HG03432 (cell line): ENCODE data around the gene SLC22A17.
A peak's percentile ranks its signal among the peaks of the same experiment; 100 is the strongest.

Experiments used
- ATAC-seq: cut with Tn5 transposase; IDR thresholded peaks from one replicate; pipeline ENCODE4 v1.9.1; 2021; ENCODE audit warnings: mild to moderate bottlenecking, moderate library complexity; ENCODE audit not compliant: unreplicated experiment

Gene SLC22A17

DNA sequence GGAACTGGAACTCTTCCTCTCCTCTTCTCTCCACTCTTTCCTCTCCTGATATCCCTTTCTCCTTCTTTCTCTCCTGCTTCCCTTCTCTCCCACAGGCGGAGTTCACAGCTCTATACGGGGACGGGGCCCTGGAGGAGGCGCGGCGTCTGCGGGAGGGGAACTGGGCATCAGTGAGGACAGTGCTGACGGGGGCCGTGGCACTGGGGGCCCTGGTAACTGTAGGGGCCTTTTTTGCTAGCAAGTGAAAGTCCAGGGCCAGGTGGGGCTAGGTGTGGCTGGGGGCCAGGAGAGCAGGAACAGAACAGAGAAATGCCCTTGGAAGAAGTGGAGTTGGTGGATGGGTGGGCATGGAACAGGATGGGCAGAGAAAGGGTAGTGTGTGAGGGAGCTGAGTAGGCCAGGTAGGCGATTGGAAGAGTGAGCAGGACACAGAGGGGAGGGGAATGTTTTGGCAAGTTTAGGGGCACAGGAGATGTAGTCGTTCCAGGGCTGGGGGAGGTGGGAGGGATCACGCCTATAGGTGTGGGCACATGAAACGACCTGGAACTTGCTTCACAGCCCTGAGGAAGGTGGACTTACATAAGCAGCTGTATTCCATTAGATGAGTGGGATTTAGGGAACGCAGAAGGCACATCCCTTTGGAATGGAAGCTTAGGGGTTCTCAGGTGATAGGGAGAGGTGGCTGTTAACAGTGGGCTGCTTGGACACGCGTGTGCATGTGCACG is 43.8 kb downstream of the SLC22A17 start:
- ATAC-seq, result no peak

DNA sequence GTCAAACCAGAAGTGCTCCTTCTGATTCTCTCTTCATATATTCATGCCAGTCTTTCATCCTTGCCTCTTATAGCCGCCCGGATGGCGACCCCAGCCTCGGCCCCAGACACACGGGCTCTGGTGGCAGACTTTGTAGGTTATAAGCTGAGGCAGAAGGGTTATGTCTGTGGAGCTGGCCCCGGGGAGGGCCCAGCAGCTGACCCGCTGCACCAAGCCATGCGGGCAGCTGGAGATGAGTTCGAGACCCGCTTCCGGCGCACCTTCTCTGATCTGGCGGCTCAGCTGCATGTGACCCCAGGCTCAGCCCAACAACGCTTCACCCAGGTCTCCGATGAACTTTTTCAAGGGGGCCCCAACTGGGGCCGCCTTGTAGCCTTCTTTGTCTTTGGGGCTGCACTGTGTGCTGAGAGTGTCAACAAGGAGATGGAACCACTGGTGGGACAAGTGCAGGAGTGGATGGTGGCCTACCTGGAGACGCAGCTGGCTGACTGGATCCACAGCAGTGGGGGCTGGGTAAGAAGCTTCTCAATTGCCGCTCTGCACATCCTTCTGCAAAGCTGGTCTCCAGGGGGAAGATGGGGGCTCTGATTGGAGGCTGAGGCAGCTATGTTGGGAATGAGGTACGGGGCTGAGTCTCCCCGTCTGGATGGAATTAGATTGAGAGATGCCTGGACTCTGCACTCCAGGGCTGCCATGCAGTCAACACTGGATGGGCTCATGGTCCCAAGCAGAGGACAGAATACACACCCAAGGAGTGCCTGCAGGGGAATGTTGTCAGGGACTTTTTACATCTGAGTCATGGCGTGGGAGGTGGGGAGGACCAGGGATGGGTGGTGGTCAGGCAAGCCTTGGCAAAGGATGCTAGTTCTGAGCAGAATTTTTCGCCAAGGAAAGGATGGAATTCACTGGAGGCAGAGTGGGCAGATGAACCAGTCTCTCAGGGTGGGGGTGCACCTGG is 44.7 kb downstream of the SLC22A17 start:
- ATAC-seq, result no peak

DNA sequence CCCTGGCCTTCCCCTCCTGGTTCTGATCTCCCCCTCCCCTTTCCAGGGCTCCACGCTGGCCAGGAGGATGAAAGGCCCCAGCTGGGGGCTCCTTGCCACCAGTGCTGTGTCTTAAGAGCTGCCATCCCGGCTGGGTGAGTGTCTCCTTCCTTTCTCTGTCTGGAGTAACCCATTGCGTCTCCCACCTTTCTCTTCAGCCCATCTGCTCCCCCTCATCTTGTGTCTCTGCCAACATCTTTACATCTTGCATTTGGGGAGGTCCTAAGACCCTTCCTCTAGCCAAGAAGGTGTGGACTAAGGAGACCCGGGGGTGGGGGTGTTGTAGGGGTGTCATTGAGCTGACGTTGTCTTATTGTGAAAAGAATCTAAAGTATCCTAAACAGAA is 45.5 kb downstream of the SLC22A17 start:
- ATAC-seq, result no peak

DNA sequence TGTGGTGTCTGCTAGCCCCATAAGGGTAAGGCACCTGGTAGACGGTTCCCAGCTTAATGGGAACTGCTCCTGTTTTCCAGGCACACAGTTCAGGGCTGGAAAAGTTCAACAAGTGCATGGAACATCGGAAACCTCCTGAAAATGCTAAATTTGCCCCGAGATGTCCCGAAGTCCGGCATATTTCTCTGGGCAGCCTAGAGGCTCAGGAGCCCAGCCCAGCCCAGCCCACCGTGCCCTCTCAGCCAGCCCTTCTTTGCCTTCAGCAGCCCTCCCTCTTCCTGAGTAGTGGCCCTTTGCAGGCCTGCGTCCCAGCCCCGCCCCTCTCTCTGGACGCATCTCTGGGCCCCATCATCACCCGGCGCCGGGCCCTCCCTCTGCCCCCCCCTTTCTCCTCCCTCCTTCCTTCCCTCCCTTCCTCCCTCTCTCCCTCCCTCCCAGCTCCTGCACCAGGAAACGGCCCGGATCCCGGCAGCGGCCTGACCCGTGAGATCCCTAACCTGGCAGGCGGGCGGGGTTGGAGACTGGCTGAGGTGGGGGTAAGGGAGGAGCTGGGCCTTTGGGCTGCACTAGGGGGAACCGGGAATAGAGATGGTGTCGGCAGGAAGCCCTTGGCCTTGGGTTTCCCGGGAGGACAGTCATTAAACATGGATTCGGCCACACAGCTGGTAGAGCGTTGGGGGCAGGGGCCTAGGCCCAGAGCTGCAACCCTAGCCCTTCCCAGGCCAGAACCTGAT is 46.1 kb downstream of the SLC22A17 start, which contains the start of gene BCL2L2:
Gene BCL2L2, plus strand, starts transcription at position 422 of the 734 bp plus-strand sequence. CDS start 935 bp downstream, outside the sequence.
- no peak for ATAC-seq

DNA sequence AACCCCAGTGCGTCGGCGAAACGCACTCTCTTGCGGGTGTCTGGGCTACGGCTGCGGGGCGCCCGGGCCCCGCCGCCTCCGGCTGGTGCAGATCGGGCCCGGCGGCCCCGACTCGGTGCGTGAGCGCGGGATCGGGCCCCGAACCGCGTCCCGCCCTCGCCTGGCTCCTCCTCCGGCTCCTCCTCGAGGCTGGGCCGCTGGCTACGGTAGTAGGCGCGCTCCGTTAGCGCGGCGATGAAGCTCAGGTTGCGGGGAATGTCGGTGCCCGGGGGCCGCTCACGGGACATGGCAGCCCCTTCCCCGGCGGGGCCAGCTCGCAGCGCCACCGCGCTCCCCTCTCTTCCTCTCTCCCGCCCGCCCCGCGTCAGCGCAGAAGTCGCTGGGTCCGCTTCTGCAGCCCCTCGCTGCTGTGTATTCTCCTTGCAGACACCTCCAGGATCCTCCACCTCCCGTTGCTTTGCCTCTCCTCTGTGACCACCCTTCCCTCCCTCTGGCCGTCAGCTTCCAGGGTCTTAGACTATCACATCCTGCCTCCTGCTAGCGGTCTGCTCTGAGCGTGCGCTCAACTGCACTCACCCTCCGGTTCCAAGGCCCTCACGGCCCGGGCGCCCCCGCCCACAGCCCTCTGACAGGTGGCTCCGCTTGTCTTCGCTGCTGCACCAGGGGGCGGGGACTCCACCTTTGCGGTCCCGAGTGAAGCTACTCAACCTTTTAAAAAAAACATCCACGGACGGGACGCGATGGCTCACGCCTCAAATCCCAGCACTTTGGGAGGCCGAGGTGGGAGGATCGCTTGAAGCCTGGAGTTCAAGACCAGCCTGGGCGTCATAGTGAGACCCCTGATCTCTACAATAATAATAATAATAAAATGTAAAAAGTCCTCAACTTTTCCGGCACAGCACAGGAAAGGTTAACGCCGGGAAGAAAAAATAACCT is 50.1 kb downstream of the SLC22A17 start, which contains the start of gene PPP1R3E:
Gene PPP1R3E, minus strand, starts transcription at position 570 of the 936 bp plus-strand sequence. Its CDS starts 283 bp downstream, at position 287.
- peak; percentile 38 for ATAC-seq

DNA sequence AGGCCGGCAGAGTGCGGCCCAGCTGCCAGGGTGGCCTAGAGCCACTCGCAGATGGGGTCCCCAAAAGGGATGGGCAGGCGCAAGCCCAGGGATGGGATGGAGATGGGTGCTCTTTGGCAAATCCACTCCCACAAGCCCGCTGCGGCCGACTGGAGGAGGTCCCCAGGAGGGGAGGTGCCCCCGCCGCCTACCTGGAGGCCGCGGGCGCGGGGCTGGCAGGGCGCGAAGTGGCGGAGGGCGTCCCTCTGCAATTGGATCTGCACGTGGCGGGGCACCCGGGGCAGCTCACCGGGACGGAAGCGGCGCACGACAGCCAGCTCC is 50.8 kb downstream of the SLC22A17 start:
- peak; percentile 16 for ATAC-seq

DNA sequence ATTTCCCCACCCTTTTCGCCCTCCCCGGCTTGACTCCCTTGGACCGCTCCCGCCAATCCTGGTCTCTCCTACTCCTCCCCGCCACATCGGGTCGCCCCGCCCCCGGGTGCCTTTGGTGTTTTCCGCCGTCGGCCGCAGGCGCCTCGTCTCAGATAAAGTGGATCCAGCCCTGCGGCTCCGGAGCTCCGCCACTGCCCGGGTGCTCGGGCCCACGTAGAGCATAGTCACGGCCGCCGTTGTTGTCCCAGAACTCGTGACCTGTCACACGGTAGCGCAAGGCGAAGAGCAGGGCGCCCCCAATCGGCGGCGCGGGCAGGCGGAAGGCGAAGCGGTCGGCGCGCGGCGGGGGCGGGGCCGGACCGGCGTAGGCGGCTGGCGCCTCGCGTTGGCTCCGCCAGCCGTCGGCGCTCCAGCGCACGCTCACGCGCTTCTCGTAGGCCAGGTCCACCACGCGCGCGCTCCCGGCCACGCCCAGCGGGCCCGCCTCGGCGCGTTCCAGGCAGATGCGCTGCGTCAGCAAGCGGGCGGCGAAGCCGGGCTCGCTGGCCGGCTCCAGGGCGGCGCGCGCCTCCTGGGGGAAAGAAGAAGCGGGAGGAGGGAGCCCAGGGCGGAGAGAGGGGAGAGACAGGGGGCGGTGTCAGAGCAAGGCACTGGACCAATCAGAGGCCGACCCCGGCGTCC is 51.3 kb downstream of the SLC22A17 start:
- ATAC-seq, result peak; percentile 81

DNA sequence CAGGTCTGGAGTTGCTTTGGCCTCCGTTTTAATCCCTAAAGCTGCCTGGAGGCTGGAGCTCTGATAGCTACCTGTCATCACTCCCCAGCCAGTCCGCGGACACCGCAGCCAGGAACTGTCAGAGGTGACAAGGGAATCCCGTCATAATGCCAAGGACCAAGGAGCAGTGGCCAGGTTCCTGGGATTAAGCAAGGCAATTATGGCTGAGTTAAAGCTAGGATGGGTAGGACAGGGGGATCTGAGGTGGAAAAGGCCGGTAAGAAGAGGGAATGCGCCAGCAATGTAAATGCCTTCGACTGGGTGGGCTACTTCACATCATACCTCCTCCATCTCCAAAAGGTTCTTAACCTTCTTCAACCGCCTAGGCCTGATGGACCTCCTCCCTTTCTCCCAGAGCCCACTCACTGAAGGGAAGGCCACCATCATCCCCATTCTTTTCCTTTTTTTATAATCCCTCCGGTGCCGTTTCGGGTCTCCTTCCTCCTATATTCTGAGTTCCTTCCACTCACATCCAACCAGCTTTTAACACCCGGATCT is 51.9 kb downstream of the SLC22A17 start:
- ATAC-seq, result no peak

DNA sequence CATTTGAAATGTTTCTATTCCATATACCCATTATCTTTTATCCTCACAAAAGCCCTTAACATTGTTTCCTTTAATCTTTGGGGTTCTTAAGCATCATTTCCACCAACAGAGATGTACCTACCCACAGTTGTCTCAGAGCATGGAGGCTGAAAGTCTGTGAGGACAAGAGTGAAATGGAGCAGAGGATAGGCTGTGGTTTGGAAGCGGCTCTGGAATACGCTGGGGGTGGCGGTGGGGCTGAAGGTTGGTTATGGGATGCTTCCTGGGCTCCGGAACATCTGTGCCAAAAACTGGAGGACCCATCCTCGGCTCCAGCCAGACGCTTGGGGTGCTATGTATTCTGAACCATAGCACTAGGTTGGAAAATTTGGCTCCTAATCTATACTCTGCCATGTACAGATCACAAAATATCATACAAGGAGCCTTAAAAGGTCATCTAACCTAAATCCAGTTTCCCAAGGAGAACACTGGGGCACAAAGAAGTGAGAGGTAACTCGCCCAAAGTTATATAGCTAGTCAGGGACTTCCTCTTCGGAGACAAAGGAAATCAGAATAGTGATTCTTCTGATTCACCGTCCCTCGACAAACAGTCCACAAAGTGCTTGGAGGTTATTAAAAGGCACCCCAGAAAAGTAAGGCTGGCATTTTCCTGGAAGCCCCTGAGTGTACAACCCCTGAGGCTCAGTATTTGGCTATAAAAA is 52.6 kb downstream of the SLC22A17 start:
- ATAC-seq, result no peak

DNA sequence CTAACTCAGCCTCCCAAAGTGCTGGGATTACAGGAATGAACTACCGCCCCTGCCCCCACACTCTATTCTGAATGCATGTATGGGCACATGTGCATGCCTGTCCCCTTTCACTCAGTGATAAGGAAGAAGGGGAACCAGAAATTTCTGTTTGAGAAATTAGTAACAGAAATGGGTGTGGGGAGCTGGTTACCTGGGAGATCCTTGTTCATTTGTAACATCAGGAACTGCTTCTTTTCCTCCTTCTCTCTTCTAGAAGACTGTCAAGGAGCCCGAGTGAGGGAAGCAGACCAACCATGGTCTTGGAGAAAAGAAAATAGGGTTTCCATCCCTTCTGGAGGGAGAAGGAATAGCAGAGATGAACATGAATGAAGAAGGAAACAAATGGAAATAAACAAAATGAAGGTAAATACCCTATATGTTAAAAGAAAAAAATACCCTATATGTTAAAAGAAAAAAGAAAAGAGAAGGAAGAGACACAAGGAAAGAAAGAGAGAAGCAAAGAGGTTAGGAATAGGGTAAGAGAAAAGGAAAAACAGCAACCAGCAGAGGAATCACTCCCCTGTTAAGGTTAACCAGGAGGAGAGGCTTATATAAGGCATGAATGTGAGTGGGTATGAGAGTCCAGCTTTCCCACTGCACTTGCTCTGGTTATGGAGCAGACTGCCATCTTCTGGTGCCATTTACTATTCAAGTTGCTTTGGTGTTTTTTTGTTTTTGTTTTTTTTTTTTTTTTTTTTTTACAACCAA is 53.3 kb downstream of the SLC22A17 start:
- ATAC-seq, result no peak

DNA sequence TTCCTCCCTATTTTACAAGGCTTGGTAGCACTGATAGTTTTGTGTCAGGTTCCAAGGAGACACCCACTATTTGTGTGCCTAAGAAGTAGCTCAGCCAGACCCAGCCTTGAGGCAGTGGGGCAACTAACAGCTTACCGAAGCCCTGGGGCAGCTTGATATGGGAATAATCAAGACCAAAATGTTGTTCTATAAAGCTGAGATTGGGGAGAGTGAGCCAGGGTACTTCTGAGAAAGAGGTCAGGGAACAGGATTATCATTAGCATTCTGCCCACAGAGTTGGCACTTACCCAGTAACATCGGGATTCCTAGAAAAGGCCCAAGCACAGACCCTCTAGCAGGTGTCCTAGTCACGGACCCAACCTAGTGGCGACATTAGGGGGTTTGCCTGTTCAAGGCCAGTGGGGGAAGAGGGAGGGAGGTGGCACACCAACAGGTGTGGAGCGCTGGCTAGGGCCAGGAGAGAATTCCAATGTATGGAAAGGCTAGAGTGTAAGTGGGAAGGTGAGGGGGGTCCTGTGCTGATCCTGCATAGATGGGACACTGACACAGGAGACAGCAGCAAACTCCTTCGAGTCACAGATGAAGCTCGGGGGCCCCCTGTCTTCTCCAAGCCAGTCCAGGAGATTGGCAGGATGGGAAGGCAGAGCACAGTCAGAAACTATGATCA is 54.9 kb downstream of the SLC22A17 start:
- no peak for ATAC-seq

DNA sequence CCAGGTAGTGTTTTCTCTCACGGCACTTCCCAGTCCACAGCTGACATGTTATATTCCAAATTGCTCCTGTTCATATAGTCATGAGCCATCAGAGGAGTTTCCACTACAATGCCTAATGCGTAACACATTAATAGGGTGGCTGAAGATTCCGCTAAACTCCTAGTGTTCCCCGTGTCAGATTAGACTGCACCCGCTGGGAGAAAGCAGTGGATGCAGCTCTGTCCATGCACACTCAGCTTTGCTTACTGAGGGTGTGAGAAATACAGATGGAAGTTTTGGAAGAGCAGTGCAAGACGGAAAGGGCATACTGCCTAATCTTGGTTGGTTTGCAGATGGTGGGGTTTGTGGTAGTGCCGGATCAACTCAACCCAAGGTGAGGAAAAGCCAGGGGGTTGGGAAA is 55.6 kb downstream of the SLC22A17 start:
- no peak for ATAC-seq
